Ramos (cell line): Measurements from ENCODE around the gene MZF1.
"Not testable (repeated sequence)": the region's sequence is repeated elsewhere in the genome, so short reads cannot be mapped to it uniquely, and the experiment has no call there.

Experiments
- in situ Hi-C: fragments of 300-500 bp; cut with MboI; formaldehyde crosslinking; loops from one replicate; pipeline ENCODE4 v1.14.3; 2022; ENCODE audit warnings: low sequenced_read_pairs; ENCODE audit not compliant: unreplicated experiment

Gene MZF1

DNA sequence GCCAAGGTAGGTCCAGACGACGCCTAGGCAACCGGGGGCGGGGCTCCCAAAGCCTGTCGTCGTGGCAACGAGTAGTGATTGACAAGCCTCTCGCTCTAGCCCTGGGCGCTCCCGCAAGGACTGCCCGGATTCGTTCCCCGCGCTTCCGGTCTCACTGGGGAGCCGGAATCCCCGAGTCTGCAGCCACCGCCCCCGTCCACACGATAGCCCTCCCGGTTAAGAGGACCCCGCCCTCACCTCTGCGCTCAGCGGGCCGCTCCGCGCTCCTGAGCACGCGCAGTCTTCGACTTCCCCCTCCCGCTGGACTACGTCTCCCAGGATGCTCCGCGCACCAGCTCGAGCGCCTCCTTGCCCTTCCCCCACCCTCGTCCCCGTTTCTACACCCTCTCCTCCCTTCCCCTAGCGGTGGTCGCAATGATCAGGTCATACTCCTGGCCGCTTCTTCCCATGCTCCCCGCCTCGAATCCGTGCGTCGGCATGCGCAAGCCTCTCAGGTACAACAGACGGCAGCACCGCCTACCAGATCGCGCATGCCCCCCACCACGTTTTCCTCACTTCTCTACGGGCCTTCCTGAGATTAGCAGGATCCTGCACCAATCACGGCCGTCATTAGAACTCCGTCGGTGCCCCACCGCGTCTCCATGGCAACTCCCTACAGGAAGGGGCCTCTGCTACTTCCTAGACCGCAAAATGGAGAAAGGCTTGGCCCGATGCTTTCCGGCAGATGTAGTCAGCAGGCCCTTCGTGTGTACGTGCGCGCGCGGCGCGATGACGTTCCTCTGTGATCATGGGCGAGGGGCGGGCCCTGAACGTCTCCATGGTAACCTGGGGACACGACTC, at the start of gene MZF1:
Gene MZF1, minus strand, starts transcription at position 518 of the 840 bp plus-strand sequence. CDS start 1,946 bp downstream, outside the sequence.
- in situ Hi-C loops, result no loop called here

DNA sequence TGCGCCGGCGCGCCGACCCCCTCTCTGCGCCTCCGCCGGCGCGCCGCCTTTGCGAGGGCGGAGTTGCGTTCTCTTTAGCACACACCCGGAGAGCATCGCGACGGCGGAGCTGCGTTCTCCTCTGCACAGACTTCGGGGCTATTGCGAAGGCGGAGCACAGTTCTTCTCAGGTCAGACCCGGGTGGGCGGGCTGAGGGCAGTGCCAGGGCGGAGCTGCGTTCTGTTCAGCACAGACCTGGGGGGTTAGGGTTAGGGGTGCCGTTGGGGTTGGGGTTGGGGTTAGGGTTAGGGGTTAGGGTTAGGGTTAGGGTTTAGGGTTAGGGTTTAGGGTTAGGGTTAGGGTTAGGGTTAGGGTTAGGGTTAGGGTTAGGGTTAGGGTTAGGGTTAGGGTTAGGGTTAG, 34.1 kb upstream of the MZF1 start:
- in situ Hi-C loops, result not testable (repeated sequence)

DNA sequence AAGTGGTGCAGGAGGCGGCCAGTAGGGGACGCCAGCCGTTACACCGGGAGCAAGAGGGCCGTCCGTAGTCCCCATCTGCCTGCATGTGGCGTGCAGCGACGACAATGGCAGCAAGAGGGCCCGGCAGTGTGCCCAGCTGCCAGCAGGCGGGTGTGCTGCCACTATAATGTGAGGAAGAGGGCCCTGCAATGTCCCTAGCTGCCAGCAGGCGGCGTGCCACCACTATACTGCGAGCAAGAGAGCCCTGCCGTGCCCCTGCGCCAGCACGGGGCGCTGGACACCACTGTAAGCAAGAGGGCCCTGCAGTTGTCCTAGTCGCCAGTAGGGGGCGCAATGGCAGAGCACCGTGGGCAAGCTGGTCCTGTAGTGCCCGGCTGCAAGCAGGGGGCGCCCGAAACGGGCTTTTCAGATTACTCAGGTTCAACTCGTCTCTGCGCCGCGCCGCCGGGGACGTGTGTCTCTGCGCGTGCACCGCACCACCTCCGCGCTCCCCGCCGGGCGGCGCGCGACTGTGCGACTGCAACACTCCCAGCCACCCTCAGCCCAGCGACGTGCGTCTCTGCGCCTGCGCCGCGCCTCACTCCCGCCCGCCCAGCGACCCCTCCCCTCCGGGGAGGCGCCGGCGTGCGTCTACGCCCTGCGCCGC, 33.2 kb upstream of the MZF1 start:
- in situ Hi-C loops, result not testable (repeated sequence)

DNA sequence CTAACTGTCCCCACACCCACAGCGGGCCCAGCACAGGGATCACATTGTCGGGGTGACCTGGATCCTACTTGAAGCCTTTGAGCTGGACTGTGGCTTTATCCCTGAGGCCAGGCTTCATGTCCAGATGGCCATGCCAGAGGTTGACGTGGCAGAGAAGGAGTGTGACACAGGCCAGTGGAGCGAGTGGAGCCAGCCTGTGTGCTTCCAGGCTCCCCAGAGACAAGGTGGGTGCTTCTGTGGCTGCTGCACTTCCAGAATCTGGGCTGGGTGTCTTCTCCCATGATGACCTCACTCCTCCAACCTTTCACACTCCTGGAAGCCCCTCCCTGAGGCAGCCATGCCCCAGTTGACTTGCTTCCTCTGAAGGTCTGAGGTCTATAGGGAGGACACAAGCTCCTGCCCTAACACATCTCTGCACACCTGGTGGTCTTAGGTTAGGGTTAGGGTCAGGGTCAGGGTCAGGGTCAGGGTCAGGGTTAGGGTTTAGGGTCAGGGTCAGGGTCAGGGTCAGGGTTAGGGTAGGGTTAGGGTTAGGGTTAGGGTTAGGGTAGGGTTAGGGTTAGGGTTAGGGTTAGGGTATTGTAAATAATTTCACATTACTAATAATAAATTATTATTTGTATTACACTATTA, 13.1 kb upstream of the MZF1 start:
- in situ Hi-C loops, result no loop called here

DNA sequence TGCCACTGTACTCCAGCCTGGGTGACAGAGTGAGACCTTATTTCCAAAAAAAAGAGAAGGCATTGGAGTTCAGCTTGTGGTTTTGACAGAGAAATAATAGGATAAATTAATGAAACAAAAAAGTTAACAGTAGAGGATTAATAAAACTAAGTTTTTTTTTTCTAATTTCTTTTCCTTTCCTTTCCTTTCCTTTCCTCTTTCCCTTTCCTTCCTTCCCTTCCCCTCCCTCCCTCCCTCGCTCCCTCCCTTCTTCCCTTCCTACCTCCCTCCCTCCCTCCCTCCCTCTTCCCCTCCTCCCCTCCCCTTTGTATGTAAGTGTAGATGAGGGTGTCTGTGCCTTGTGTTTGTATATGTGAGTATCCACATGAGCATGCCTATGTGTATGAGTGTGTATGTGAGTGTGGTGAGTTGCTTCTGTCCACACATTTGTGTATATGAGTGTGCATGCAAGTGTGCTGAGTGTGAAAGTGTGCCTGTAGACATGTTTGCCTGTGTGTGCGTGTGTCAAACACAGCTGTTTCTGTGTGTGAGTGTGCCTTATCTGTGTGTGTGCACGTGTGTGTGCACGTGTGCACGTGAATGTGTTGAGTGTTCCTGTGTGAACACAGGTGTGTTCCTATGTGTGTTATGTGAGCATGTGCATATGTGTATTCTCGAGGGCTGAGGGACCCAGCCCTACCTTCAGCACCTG, 12.5 kb upstream of the MZF1 start:
- in situ Hi-C loops, result no loop called here

DNA sequence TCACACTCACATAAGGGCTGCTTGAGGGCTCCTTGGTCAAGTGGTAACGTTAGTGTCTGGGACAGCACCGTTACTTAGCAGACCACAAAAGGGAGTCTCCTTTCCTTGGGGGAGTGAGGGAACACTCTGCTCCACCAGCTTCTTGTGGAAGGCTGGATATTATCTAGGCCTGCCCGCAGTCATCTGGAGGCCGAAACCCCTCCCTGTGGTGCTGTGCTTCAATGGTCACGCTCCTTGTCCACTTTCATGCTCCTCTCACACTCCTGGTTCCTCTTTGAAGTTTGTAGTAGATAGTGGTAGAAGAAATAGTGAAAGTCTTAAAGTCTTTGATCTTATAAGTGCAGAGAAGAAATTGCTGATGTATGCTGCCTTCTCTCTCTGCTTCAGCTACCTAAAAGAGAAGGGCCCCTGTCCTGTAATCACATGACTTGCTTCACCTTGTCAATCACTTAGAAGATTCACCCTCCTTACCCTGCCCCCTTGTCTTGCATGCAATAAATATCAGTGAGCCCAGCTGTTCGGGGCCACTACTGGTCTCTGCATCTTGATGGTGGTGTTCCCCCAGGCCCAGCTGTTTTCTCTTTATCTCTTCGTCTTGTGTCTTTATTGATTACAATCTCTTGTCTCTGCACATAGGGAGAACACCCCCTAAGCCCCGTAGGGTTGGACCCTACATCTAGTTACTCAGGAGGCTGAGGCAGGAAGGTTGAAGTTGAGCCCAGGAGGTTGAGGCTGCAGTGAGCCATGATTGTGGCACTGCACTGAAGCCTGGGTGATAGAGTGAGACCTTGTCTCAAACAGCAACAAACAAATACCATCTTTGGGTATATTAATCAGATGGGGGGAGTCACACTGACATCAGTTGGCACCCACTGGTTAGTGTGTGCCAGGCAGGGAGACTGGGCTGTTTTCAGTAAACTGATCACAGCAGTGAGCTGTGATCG, 11.6 kb upstream of the MZF1 start:
- in situ Hi-C loops, result no loop called here

DNA sequence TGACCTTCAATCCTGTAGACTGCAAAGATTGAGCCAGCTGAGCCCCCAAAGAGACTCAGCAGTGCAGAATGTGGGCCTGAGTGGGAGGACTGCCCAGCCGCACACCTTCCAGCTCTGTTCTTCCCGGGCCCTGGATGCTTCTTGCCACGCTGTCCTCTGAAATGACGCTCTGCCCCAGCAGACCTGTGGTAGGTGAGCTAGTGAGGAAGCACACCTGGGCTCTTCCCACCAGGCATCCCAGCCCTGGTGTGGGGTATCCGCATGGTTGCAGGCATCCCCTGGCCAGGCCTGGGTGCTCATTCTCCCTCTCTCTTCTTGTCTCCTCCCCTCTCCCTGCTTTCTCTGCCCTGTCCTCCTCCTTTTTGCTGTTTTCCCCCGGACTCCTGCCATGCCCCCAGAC, 9.8 kb upstream of the MZF1 start:
- in situ Hi-C loops, result no loop called here

DNA sequence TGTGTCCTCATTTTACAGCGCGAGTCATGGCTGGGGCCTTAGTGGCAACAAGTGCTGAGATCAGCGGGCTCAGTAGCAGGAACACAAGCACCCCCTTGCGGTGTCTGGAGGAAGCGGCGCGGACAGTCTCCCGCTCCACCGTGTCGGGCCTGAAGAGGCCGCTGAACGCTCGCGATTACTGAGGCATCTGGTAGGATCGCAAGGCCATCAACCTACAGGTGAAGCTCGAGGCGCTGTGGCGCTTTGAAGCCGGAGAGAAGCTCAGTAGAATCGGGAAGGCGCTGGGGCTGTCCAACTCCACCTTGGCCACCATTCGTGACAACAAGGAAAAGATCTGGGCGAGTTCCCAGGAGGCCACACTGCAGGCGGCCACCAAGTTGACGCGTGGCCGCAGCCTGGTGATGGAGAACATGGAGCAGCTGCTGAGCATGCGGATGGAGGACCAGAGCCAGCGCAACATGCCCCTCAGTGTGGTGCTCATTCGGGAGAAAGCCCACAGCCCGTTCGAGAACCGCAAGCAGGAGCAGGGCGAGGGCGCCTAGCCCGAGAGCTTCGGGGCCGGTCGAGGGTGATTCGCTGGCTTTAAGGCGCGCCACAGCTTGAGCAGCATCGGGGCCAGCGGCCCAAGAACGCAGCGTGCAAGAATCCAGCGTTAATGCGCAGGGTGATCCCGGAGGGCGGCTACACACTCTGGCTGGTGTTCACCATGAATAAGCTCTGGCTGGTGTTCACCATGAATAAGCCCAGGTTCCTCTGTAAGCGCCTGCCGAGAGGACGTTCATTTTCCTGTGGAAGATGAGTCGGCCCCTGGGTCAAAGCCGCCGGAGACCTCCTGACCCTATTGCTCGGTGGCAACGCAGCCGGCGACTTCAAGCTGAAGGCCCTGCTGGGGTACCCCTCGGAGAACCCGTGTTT, 8.3 kb upstream of the MZF1 start:
- in situ Hi-C loops, result no loop called here

DNA sequence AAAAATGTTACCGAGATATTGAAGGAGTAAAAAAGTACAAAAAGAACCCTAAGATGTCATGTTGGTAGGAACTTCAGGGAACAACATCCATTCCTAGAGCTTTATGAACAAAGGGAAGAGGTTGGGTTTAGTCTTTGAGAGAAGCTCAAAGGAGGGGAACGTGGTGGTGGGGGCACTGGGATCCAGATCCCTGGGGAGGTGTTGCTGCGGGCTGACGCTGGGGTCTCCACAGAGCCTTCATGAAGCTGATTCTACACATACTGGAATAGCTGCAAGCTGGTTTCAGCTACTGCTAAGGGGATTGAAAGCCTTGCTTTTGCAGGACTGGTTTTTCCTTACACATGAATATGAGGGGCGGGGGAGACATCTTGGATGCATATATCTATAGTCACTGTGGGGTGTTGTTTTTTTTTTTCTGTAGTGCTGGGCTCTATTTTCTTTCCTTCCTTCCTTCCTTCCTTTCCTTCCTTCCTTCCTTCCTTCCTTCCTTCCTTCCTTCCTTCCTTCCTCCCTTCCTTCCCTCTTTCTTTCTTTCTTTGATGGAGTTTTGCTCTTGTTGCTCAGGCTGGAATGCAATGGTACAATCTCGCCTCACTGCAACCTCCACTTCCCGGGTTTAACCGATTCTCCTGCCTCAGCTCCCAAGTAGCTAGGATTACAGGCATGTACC, 6.5 kb upstream of the MZF1 start:
- in situ Hi-C loops, result no loop called here

DNA sequence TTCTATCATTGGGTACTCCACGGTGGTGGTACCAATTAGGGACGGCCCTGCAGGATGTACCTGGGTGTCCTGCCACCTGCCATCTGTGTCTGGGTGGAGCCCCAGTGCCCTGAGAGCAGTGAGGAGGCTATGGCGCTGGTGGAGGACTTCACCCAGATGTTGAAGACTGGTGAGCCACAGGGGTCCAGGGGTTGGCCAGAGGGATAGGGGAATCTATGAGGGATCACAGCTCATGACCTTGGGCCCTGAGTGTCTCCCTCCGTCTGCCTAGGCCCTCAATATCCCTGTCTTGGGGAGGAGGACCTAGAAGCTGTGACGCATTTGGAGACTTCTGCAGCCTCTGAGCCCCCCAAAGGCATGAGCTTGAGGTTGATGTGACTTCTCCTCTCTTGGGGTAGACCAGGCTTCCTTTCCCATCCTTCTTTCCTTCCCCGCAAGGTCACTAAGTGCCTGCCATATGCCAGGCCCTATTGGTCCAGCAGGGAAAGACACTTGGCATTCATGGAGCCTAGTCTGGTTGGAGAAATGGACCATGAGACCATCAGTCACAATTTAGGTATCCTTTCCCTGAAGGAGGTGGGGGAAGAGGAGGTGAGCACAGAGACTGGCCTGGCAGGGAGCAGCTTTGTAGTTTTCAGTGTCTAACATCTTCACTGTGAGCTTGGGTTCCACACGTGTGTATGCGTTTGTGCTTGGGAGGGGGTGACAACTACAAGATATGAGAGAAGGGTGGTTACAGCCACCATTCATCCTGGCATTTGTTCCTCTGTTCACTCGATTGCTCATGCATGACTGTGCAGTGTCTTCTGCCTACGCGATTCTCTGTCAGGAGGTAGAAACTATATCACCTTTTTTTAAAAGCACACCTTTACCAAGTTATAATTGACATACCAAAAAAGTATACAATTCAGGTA, 5.1 kb upstream of the MZF1 start:
- in situ Hi-C loops, result no loop called here

DNA sequence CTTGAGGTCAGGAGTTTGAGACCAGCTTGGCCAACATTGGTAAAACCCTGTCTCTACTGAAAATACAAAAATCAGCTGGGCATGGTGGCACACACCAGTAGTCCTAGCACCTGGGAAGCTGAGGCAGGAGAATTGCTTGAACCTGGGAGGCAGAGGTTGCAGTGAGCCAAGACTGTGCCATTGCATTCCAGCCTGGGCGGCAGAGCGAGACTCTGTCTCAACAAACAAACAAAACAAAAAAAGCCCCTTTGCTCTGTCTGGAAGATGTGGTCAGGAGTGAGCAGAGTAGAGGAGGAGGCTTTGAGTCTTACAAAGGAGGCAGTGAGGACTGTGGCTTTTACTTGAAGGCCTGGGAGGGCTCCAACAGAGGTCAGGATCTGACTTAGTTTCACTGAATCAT, 4.4 kb upstream of the MZF1 start:
- in situ Hi-C loops, result not testable (repeated sequence)

DNA sequence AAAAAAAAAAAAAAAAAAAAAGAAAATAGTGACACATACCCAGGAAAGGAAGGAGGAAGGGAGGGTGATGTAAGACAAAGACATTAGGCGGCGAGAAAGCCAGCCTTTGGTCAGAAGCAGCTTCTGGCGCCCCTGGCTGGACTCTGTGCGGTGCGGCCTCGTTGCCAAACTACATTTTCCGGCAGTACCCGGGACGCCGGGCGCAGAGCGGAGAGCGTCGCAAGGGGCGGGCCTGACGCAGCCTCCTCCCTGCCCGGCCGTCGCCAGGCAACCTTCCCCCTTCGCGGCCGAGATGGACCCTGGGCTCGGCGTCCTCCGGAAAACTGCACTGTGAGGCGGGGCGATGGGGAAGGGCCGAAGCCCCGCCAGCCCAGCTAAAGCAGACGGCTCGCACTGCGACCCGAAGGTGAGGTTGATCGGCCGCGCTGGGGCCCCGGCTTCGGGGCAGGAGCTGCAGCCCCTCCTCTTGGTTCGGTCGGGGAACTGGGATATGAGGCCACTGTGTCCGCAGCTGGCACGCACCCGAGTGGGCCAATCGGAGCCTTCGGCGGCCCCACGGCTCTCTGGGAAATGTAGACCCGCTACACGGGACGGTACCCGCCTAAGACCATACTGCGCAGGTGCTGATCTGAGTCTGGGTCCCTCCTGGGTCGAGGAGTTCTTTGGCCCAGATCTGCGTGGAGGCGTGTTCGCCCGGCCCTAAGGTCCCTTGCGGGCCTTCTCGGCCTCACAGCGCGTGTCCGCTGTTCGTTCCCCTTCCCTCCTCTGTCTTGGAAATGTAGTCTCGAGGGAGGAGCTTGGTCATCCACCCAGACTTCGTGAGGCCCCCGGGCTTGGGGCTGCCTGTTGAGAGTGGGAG, 2.3 kb upstream of the MZF1 start:
- in situ Hi-C loops, result no loop called here

DNA sequence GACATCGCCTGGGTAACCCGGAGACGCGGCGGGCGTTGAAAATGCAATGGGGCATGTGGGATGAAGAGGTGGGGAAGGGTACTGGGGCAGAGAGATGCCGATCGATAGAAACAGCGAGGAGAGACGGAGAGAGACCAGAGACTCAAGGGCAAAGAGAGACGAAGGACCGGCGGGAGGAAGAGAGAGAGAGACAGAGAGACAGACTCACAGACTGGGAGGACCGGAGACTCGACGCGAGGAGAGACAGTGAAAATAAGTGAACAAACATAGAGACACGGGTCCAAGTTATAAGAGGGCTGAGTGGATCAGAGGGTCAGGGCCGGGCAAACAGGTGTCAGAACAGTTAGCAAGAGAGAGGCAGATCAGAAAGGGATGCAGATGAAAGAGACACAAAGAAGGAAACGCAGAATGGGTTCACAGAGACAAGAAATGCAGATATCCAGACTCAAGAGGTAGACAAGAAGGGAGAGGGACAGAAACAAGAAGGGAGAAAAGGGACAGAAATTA, 576 bp upstream of the MZF1 start:
- in situ Hi-C loops, result no loop called here

DNA sequence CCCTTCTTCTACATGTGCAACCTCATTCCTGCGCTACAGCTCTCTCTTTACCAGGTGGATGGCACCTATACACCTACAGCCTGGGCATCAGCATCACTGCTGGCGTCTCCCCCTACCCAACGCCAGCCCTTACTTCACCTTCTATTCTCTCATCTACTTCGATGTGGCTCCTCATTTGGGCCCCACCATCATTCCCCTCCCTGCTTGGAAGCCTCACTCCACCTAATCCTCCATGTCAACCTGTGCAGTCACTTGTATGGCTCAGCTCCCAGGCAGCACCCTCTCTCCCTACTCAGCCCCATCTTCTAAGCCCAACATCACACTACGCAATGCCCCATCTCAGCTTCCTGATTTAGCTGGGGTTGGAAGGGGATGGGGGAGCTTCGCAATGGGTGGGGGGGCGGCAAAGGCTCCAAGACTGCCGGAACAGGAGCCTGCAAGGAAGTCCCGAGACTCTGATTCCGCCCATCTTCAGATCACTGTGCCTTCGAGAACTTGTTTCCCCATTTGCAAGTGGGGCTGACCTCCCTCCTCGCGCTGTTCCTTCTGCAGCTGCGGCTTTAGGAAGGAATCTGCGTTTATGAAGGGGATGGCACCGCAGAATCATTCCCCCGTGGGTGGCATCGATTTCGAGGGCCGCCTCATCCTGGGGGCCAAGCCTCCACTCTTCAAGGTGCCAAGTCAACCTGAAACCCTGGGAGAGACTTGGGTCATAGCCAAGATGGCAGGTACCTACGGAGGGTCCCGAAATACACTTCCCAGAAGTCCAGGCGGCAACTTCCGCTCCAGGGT, 913 bp downstream of the MZF1 start:
- in situ Hi-C loops, result no loop called here

DNA sequence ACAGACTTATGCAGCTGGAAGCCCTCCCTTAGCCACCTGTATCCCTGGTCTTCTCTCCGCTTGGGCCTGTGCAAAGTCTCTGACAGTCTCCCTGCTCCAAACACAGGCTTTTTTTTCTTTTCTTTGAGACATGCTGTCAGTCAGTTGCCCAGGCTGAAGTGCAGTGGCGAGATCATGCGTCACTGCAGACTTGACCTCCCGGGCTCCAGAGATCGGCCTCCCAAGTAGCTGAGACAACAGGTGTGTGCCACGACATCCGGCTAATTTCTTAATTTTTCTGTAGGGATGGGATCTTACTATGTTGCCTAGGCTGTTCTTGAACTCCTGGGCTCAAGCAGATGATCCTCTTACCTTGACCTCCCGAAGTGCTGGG, 1.6 kb downstream of the MZF1 start:
- in situ Hi-C loops, result no loop called here
